Activated T-cell treated with anti-CD3 and anti-CD28 coated beads for 4 hours (primary cell): ENCODE results near the gene IKZF1.
"Not testable (repeated sequence)": the region's sequence is repeated elsewhere in the genome, so short reads cannot be mapped to it uniquely, and the experiment has no call there.

Source experiments
- DNase-seq: peaks from one replicate; pipeline ENCODE4 v3.0.0-alpha.2; 2020

Gene IKZF1

DNA sequence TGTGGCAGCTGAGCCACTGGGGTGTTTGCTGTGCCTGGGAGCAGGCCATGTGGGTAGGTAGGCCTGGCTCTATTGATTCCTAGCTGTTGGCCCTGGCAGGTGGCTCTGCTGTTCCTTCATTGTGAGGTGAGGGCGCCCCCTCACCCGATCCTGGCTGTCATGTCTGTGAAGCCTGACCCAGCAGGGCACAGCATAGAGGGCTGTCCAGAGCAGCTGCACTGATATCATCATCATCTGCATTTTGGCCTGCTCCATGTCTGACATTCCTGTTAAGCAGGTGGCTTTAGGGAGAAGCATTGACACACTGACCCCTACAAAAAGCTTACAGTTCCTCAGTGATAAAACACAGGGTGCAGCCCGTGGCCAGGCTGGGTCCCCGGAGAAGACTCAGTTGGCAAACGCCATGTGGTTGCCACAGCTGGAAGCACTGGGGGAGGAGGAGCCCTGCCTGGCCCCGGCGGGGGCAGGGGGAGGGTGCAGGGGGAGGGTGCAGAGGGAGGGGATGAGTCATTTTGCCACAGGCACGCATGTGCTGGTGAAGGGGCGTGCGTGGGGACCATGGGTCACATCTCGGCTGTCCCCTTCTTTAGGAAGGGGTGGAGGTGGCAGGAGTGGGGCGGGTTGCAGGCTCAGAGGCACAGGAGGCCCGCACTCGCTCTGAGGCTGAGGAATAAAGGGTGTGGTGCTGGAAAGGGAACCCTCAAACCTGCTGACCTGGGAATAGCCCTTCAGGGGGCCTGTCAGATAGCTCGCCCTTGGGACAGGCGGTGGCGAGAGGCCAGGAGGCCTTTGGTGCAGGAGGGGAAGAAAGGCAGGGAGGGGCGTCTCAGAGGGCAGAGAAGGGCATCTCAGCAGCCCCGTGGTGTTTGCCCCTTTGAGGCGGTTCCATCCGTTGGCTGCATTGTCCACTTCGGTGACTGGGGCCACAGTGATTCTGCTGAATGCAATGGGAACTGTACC is 31.6 kb downstream of the IKZF1 start:
- peak; percentile 84 for DNase-seq

DNA sequence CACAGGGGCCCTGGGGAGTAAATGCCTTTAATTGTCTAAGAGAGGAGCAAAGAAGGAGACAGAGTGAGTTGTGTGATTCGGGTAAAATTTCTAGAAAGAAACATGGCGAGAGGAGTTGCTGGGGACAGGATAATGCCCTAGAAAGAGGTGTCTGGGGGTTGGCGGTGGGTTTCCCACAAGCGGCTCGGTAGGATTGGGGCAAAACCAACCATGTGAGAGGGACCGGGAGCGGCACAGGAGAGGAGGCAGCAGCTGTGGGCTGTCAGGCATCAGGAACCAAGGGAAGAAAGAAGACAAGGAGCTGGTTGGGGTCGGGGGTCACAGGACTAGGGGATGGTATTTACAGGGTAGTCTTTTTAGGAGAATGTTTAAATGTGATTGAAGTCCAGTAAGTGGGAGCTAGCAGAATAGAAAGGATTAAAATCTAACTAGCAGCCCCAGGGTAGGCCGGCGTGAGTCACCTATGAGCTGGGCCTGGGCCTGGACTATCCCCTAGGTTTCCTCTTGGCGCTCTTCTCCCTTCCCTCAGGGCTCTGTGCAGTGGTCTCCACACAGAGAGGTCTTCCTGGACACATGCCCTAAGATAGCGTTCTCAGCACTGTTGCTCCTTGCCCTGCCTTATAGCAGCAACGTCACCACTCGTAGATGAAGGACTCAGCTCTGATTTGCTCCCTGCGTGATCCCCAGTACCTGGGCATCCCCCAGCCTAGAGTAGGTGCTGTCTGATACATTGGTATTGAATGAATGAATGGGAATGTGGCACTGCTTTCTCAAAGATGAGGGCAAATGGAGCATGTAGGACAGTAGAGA is 32.6 kb downstream of the IKZF1 start:
- DNase-seq: no peak

DNA sequence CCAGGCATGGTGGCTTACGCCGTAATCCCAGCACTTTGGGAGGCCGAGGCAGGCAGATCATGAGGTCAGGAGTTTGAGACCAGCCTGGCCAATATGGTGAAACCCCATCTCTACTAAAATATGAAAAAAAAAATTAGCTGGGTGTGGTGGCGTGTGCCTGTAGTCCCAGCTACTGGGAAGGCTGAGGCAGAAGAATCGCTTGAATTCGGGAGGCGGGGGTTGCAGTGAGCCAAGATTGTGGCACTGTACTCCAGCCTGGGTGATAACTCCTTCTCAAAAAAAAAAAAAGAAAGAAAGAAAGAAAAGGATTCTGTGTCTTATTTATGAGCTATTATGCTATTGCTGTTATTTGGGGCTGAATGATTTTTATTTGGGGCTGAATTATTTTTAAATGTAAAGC is 35.0 kb downstream of the IKZF1 start:
- not testable (repeated sequence) for DNase-seq

DNA sequence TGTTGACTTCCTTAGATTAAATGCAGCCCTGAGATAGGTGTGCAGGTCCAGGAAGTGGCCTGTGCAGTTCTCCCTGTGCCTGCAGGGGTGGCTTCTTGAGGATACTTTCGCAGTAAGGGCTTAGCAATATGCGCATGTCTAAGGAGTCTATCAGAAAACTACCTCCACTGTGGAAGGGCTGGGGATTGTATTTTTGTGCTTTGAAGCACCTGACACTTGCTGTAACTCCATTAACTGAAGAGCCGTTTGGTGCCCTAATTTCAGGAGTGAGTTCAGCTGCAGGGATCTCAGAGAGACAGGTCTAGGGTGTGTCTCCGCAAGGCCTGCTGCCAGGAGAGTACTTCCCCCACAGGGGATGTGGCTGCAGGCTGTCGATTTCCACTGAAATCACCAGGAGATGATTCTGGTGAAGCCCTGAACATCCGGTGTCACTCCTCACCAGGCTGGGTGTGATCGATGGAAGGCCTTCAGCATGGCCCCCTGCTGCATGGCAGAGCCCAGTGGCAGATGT is 35.5 kb downstream of the IKZF1 start:
- no peak for DNase-seq

DNA sequence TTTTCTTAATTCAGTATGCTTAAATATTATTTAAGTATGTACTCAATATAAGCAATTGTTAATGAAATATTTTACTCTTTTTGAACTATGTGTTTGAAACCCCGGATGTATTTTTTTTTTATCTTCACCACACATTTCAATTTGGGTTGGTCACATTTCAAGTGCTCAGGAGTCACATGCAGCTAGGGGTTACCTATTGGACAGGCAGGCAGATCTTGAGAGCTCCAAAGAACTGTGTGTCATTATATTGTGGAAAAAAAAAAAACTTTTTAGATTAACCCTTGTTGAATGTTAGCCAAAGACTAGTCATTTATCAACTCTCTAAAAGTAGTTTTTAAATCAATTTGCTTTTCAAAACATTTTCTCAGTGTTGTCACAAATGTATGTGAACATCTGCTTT is 37.2 kb downstream of the IKZF1 start:
- DNase-seq: no peak

DNA sequence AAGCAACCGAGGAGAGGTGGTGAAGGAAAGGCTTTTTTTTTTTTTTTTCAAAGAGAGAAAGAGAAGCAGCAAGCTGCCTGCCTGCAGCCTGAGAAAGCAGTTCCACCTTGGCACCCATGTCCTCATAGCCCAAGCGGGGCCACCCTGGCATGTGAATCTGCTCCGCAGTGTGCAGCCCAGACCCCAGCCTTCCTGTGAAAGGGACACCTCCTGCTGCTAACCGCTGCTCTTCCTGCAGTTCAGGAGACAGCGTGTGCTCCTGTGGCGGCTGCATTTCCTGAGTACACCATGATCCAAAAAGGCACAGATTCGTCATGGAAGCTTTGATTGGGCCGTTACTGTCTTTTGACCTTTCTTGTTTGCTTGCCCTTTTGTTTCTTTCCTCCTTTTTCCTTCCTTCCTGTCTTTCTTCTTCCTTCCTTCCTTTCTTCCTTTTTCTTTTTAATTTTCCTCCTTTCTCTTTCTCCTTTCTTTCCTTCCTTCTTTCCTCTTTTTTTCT is 38.1 kb downstream of the IKZF1 start:
- DNase-seq: no peak

DNA sequence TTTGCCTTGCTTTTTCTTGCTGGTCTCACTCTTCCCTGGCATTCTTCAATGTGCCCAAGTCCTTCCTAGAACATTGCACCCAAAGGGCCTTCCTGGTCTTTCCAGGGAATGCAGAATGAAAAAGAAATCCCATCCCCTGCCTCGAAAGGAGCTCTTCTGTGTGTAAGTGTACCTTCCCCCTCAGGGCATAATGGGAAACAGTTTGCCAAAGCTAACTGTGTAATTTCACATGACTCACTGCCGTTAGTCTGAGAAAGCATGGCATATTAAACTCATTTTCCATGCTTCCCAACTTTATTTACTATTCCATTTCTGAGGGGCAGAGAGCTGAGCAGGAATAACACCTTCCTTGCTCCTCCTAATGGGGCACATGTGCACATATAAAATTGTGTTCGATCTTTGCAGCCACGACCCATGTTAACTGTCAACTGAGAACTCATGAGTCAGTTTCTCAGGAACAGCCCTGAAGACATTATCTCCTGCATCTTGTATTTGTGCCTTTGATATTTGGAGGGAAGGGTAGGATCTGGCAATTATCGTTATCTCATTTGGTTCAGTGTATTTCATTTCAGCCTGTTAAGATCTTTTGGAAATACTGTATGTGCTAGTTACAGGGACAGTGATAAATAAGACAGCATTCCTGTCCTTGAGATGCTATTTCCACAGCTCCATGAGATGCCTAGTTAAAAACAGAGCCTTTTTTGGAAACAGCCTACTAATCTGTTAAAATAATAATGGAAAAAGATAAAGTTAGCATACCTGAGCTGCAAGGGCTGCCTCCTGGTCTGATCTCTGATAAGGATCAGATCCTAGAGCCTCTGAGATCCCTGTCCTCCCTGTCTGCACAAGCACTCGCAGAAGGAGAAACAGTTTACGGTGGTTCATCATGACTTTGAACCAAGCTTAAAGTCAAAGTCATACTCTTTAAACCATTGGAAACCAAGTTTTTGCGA is 42.3 kb downstream of the IKZF1 start:
- no peak for DNase-seq

DNA sequence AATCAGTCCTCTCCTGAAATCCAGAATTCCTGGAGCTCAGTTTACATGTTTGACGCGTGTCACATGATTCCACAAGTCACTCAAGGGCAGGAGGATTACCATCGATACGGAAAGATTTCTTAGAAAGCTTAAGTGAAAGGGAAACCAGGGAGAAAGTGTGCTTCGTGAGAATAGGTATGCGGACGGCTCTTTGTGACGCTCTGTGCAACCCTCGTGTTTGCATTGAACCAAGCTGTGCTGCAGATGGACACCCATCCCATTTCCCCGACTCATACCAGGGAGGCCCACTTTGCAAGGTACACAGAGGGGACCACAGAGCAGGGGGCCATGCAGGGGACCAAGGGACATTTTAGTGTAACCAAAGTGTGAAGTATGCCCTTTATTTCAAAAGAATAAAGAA is 43.2 kb downstream of the IKZF1 start:
- no peak for DNase-seq

DNA sequence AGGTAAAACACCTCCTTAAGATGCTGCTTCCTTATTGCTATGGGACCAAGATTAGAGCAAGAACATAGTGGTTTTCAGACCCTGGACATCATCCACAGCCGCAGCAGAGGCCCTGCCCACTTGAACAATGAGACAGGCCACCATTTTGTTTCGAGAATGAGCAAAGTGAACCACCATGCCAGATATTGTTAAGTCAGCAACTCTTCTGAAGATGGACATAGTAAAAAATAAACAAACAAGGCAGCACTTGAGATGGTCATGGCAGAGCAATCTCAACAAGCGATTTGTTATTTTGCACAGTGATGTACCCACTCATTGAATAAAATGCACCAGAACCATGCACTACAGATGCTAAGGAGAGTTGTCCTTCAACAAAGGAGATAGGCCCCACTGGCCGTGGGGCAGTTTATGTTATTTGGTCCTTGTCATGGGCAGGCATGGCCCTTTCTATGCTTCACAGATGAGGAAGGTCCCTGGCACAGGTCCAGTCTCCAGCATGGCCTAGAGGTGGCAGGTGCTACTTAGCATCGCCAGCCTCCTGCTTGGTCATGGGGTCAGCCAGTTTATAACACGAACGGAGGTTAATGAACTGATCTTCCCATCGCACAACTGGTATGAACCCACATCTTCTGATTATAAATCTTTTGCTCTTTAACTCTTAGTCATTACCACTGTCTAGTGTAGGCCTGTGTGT is 44.1 kb downstream of the IKZF1 start:
- DNase-seq: no peak

DNA sequence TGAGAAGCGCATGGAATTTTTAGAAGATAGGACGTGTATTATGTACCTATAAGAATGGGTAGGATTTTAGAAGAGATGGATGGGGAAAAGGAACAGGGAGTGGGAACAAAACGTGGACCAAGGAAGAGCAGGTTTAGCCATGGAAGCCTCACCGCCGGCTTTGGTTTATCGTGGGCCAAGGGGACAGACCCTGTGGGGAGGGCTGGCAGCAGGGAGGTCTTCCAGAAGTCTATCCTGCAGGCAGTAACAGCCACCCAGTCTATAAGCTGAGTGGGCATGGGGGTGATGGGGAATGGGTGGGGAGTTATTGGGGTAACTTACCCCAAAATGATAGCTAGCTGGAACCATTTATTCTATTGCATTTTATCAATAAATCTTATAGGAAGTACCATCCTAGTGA is 44.9 kb downstream of the IKZF1 start:
- no peak for DNase-seq

DNA sequence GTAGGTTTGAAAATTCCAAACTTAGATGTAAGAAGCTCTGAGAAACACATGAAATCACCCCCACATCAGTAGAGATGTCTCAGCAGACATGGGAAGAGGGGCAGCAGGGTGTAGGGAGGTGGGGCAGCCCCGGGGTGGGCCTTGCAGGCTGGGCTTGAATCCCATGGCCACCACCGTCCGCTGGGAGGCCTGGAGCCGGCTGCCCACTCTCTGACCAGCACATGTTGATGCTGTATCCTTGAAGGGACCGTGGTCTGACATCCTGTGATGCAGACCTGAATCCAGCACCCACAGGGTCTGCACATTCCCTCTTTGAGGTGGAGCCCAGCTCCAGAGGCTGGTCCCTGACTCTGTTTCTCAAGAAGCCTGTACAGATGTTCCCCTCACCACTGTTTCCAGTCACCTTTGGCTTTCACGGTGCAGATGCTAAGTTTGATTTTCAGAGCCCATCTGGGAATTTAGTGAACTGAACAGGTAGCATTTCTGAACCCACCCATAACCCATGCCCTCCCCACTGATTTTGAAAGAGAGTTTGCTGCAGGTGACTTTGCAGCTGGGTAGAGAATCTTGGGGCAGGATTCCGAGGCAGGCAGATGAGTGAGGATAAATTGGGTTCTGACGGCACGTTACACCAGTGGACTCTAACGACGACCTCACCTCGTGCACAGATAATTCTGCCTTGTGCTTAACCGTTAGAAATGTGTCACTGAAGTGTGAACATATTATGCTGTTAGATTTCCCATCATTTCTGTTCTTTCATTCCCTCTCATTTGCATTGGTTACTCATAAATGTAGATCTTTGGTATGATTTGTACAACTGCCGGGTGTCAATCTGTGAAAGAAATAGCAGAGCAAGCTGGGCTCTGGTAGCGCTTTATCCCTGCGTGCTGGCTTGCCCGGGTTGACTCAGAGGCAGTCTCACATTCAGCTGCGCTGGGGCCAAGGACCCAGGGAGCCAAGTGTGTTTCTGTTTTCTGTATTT is 45.7 kb downstream of the IKZF1 start:
- peak; percentile 64 for DNase-seq

DNA sequence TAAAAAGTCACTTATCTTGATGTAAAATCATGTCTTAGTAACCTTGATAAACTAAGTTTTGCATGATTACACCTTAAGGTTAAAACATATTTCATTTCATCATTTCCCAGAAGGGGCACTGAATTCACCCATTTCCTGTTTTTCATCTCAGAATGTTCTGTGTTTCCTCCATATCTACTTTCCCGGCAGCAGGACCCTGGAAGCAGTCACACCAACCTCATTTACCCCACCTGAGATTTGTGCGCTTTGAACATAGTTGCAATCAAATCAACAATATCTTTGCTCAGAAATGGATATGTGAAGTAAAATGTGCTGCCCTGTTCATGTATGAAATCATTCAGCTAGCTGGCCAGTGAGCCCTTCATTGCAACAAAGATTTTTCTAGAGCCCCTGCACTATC is 46.8 kb downstream of the IKZF1 start:
- no peak for DNase-seq

DNA sequence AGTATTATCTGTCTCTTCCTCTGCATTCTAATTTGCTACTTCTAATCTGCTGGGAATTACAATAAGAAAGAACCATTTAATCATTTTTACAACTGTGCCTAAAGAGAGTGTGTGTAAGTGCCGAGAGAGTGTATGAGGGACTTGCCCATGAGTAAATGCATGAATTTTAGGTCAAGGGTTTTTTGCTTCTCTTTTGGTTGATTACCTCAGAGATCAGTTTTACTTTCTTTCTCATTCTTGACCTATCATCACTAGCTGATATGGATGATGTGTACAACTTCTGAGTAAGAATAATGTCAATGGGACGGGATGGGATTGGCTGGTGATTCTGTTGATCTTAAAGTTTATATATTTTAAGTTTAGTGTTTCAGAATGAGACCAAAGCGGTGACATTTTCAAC is 47.8 kb downstream of the IKZF1 start:
- DNase-seq: no peak

DNA sequence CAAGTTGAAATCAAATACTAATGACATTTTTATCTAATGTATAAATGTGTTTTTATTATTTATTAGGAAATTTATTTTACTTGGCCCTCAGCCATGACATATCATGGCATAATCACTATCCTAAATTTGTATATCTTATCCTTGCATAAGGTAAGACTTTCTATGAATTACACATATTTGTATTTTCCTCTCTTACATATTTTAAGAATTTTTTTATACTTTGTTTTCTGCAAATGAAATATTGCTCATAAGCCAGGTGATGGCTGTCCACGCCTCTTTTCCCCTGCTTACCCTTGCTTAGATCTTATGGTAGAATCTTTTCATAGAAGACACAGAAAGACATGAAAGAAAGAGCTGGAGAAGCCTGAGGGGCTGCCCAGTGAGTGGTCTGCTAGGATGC is 48.2 kb downstream of the IKZF1 start:
- no peak for DNase-seq

DNA sequence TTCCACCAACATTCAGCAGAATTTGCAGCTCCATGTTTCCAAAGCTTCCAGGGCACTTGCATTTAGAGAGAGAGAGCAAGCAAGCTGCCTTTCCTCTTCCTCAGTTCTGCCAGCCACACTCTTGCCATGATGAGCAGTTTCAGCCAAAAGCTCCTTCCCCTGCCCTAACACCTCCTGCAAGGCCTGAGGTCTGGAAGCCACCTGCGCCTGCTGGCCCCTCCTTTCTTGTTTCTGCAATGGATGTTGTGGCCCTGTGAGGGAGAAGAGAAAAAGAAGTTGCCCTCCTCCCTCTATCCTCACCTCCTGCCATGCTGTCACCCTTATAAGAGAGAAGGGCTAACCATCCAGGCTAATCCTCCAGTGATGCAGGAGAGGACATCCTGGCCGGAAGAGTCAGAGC is 48.7 kb downstream of the IKZF1 start:
- DNase-seq: no peak

DNA sequence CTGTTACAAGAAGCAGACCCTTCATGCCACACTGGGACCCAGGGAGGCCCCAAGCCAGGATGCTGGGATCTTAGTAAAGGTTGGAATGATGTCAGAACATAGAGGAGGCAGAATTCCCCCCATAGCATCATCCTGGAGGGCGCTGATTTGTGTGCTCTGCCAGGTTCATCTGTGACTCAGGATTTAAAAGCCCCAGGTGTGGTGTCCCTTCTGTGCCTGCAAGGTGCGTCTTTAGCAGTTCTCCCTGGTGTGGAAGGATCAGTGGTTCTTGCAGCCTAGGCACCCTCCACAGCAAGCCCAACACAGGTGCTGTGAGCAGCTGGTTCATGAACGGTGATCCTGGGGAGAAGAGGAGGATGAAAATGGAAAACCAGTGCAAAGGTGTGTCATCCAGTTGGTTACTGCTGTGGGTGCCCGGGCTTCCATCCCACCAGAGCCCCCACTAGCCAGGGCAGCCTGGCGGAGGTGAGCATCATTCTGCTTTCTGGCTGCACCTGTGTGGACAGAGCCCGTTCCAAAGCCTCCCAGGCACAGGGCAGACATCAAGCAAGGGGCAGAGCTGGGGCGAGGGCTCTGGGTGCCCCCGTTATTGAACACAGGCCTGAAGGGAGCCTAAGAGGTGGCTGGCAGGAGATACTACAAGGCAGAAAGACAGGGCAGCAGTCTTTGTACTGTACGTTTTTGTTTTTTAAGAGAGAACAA is 49.5 kb downstream of the IKZF1 start:
- no peak for DNase-seq

DNA sequence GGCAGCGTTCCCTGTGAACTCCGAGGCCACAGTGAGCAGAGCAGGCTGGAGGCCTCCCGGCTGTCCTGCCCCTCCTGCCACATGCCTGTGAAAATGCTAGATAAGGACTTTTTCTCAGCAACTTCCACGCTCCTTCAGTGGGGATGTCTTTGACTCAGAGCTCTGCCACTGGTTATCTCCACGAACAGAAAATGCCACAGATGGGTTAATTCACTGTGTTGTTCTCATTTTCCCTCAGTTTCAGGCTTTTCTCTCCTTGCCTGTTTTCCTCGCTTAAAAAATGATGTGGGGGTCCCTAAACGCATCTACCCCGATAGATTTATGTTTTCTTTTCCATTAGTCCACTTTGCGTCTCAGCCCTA is 51.3 kb downstream of the IKZF1 start:
- no peak for DNase-seq

DNA sequence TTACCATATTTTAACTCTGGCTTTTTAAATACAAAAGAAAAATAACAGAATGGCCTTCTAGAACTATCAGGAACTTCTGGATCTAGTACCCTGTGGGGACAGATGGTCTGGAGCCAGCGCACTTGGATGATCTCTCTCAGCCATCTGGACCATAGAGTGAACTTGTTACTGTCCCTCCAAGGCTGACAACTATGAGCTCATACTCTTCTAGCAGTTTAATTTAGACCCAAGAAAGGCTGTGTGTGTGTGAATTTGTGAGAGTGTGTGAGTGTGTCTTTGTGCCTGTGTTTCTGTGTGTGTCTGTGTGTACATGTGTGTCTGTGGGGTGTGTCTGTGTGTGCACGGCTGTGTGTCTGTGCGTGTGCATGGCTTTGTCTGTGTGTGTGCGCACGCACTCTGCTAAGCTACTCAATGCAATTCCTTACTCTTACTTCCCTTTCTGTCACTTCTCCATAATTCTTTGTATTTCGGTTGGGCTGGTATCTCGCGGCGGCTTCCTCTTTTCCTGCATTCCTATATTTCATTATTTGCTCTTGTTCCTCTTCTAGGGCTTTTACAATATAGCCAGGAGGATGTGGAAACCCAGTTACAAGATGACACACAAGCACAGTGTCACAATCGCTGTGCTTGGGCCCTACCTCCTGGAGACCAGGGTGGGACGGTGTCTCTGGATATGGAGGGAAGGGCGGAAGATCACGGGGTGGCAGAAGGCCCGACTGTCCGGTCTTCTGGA is 51.9 kb downstream of the IKZF1 start:
- DNase-seq: no peak

DNA sequence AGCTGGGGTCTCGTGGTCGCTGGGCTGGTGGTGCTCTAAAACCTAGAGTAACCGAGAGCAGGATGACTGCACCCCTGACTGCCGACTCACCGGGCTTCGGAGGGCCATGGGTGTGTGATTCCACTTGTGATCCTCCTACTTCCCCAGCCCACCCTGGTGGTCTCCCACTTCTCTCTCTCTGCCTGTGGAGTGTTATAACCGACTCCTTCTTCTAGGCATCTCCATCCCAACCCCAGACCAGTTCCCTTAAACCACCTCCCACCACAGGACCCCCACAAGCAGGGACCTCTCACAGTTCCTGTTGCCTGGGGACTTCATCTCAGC is 52.4 kb downstream of the IKZF1 start:
- no peak for DNase-seq
